ENCODE measurements around the gene PUS3.
"Not testable (repeated sequence)": the region's sequence is repeated elsewhere in the genome, so short reads cannot be mapped to it uniquely, and the experiment has no call there.

Gene PUS3

GRCh38 chr11:125921042-125921441 lies 18.0 kb upstream of the PUS3 start:
- no peak for DNase-seq (ENCODE audit: low spot score)

- no peak for DNase-seq (ENCODE audit: low spot score)
These were observed 15.3 kb upstream of the PUS3 start for GRCh38 chr11:125918140-125918840.

- DNase-seq (ENCODE audit: low spot score), result no peak
These were observed 13.8 kb upstream of the PUS3 start for GRCh38 chr11:125916683-125917347.

- DNase-seq (ENCODE audit: low spot score), result not testable (repeated sequence)
These were observed 11.6 kb upstream of the PUS3 start for GRCh38 chr11:125914601-125915000.

GRCh38 chr11:125910226-125910849 lies 7.3 kb upstream of the PUS3 start:
- DNase-seq (ENCODE audit: low spot score), result no peak

GRCh38 chr11:125904678-125905077 lies 1.7 kb upstream of the PUS3 start:
- DNase-seq (ENCODE audit: low spot score), result no peak

- DNase-seq (ENCODE audit: low spot score), result no peak
These were observed 979 bp upstream of the PUS3 start, which contains the start of gene DDX25 for GRCh38 chr11:125903711-125904659. Gene DDX25 (plus strand): TSS chr11:125904508. CDS start chr11:125904518, 10 bp downstream.

- DNase-seq (ENCODE audit: low spot score), result no peak
These were observed 604 bp downstream of the PUS3 start for GRCh38 chr11:125902277-125902926.

GRCh38 chr11:125901872-125902271 lies 1.1 kb downstream of the PUS3 start:
- DNase-seq (ENCODE audit: low spot score), result no peak

GRCh38 chr11:125892994-125893393 lies 10.0 kb downstream of the PUS3 start:
- no peak for DNase-seq (ENCODE audit: low spot score)

- DNase-seq (ENCODE audit: low spot score), result no peak
These were observed 10.9 kb downstream of the PUS3 start for GRCh38 chr11:125892071-125892470.

GRCh38 chr11:125890447-125891100 lies 12.4 kb downstream of the PUS3 start:
- DNase-seq (ENCODE audit: low spot score), result no peak

- peak; percentile 97 for DNase-seq (ENCODE audit: low spot score)
These were observed 15.4 kb downstream of the PUS3 start, which contains the start of gene HYLS1 for GRCh38 chr11:125887373-125888324. Gene HYLS1 (plus strand): TSS chr11:125887668. CDS start chr11:125899369, 11,701 bp downstream.

- peak; percentile 27 for DNase-seq (ENCODE audit: low spot score)
These were observed 16.0 kb downstream of the PUS3 start for GRCh38 chr11:125886997-125887372.

GRCh38 chr11:125883375-125883774 lies 19.6 kb downstream of the PUS3 start:
- no peak for DNase-seq (ENCODE audit: low spot score)

- DNase-seq (ENCODE audit: low spot score), result no peak
These were observed 21.7 kb downstream of the PUS3 start for GRCh38 chr11:125881291-125881690.

GRCh38 chr11:125874556-125875124 lies 28.4 kb downstream of the PUS3 start:
- DNase-seq (ENCODE audit: low spot score), result peak; percentile 53

- no peak for DNase-seq (ENCODE audit: low spot score)
These were observed 29.0 kb downstream of the PUS3 start for GRCh38 chr11:125873881-125874555.

- no peak for DNase-seq (ENCODE audit: low spot score)
These were observed 30.9 kb downstream of the PUS3 start for GRCh38 chr11:125872138-125872491.
